GM11168 (cell line): ENCODE measurements around the gene HIPK1.

Source experiments
- in situ Hi-C: fragments of 300-500 bp; cut with MboI; formaldehyde crosslinking; loops from one replicate; pipeline ENCODE4 v1.12.0; 2022; ENCODE audit warnings: low sequenced_read_pairs; ENCODE audit not compliant: unreplicated experiment

HIPK1 gene

DNA sequence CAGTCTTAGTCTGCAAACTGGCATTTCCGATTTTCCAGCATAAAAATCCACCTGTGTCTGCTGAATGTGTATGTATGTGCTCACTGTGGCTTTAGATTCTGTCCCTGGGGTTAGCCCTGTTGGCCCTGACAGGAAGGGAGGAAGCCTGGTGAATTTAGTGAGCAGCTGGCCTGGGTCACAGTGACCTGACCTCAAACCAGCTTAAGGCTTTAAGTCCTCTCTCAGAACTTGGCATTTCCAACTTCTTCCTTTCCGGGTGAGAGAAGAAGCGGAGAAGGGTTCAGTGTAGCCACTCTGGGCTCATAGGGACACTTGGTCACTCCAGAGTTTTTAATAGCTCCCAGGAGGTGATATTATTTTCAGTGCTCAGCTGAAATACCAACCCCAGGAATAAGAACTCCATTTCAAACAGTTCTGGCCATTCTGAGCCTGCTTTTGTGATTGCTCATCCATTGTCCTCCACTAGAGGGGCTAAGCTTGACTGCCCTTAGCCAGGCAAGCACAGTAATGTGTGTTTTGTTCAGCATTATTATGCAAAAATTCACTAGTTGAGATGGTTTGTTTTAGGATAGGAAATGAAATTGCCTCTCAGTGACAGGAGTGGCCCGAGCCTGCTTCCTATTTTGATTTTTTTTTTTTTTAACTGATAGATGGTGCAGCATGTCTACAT lies 47.6 kb downstream of the HIPK1 start:
- in situ Hi-C loops, result loop anchor here (25.0 kb wide), 1 partner anchor 311 kb away; no protein-coding TSS in a partner anchor

DNA sequence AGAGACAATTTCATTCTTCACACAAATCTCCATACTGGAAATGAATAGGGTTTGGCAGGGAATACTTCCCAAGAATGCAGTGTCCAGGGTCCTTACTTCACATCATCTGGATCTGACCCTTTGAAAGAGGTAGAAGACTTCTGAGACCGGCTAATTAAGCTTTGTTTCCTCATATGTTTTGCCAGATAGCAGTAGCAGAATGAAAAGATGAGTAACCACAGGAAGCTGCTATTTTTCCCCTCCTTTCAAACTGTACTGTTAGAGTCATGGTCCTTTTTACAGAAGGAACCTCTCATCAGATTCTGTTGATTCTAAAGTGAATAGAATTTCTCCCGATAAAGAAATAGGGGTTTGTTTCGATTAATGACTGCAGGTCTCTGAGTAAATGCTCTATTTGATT lies 48.8 kb downstream of the HIPK1 start:
- in situ Hi-C loops, result loop anchor here (25.0 kb wide), 1 partner anchor 309 kb away; no protein-coding TSS in a partner anchor

- in situ Hi-C loops, result loop anchor here (25.0 kb wide), 1 partner anchor 308 kb away; no protein-coding TSS in a partner anchor
Observed at GRCh38 chr1:113978863-113979702, 50.0 kb downstream of the HIPK1 start, which contains the start of gene OLFML3. Gene OLFML3 (plus strand): TSS chr1:113979474. CDS start chr1:113979517, 43 bp downstream.

DNA sequence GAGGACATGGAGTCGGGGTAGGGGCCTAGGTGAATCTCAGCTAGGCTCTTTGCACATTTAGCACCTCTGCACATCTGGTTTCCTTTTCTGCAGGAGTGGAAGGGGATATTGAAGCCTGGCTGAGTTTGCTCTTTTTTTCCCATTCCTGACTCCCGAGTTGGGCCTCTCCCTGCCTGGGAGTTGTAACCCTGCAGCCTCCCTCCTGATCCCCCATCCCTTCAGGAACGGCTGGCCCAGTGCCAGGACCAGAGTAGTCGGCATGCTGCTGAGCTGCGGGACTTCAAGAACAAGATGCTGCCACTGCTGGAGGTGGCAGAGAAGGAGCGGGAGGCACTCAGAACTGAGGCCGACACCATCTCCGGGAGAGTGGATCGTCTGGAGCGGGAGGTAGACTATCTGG lies 51.0 kb downstream of the HIPK1 start:
- in situ Hi-C loops, result loop anchor here (25.0 kb wide), 1 partner anchor 307 kb away; no protein-coding TSS in a partner anchor

DNA sequence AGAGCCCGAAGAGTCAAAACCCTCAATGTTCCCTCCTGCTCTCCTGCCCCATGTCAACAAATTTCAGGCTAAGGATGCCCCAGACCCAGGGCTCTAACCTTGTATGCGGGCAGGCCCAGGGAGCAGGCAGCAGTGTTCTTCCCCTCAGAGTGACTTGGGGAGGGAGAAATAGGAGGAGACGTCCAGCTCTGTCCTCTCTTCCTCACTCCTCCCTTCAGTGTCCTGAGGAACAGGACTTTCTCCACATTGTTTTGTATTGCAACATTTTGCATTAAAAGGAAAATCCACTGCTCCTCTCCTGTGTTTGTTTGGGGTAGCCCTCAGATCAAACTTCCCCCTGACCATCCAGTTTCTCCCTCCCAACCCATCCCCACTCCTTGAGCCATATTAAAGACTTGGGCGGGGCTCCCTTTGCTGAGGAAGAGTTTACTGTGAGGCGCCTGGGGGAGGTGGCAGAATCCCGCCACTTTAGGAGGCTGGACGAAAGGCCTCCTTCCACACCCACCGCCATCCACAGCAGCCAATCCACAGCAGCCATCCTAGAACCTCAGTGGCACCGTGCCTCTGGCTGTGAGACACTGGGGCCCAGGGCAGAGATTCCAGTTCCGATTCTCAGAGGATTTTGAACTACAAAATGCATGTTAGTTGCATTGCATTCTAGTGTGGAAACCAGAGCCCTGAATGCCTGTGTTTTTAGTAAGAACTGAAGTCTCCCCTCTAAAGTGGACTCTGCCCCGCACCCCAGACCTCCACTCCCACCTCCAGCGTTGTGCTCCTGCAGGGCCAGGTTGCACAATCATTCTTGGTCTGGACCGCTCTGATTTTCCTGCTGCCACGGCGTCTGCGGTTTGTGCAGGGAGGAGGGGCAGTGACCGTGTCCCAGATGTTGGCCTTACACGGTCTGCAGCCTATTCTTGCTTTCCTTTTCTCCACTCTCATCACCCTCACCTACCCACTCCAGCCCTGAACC lies 53.1 kb downstream of the HIPK1 start:
- in situ Hi-C loops, result loop anchor here (25.0 kb wide), 1 partner anchor 305 kb away; no protein-coding TSS in a partner anchor

DNA sequence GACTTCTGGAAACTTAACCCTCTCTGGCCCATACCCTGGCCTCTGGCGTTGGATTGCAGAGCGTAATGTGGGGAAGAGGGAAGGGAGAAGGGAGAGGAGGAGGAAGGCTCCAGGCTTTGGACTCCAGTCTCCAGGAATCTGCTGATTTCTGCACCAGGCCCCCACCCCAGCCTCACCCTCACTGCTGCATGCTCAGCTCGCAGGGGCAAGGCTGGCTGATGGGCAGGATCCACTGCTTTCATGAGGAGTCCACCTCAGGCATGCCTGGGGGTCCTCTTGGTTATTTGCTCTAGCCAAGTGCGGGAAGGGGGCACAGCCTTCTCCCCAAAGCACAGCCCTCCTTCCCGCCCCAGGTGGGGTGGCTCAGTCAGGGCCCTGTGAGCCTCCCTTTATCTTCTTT lies 53.8 kb downstream of the HIPK1 start:
- in situ Hi-C loops, result loop anchor here (25.0 kb wide), 1 partner anchor 304 kb away; no protein-coding TSS in a partner anchor

DNA sequence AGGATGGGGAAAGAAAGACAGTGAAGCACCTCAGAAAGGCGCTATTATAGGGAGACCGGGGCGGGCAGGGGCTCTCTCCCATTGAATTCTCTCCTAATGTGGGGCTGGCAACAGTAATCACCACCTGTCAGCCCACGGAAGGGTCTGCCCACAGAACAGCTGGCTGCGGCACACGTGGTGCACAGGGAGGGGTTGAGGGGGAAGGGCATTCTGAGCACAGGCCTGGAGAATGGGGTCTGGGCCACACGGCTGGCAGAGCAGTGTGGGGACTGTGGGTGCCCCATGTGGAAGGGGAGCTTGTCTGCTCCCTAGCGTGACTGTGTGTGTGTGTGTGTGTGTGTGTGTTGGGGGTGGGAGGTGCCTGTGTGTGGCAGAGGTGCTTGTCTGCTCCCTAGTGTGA lies 54.3 kb downstream of the HIPK1 start:
- in situ Hi-C loops, result loop anchor here (25.0 kb wide), 1 partner anchor 304 kb away; no protein-coding TSS in a partner anchor

DNA sequence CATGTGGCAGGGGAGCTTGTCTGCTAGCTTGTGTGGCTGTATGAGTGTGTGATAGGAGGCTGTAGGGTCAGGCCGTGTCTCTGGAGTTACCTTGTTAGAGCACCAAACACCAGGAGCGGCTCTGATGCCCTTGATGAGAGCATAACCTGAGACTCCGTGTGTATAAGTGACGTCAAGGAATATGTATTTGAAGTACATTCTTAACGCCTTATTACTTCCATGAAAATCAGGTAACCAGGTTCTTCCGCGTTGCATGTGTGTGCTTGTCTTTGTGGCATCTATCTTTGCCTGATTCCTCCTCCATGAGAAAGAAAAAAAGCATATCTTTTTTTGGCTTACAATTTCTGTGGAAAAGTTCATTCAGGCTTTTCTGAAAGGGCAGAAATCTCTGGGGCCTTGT lies 54.7 kb downstream of the HIPK1 start:
- in situ Hi-C loops, result loop anchor here (25.0 kb wide), 1 partner anchor 303 kb away; no protein-coding TSS in a partner anchor

DNA sequence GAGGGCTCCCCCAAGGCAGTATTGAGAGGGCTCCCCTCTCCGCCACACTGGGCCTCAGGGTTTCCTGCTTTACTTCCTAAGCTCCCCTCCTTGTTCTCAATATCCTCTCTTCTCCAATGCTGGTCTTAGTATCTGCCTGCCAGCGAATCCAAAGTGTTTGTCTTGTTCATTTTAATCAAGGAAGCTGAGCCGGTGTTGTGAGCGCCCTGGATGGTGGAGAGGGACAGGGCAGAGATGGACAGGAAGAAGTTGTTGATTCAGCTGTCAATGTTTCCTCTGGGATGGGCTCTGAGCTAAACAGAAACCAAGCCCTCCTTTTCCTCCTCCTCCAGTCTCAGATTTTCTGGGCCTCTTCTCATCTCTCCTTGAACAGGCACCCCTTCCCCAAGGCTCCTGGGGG lies 55.6 kb downstream of the HIPK1 start:
- in situ Hi-C loops, result loop anchor here (25.0 kb wide), 1 partner anchor 303 kb away; no protein-coding TSS in a partner anchor

- in situ Hi-C loops, result loop anchor here (25.0 kb wide), 1 partner anchor 300 kb away; no protein-coding TSS in a partner anchor
Observed at GRCh38 chr1:113986802-113987201, 57.7 kb downstream of the HIPK1 start.

DNA sequence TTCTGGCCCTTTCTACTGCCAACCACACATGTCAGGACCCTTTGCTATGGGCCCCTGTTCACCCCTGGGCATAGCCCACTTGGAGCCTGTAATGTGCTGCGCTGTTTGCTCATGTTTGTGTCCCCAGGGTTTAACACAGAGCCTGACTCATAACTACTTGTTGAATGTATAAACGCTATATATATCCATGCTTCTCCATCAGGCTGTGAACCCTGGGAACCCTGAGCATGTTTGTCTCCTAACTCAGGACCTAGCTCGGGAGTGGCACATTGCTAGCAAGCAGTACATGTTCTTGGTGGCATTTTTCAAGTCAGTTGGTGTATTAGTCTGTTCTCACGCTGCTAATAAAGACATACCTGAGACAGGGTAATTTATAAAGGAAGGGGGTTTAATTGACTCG lies 58.1 kb downstream of the HIPK1 start:
- in situ Hi-C loops, result loop anchor here (25.0 kb wide), 1 partner anchor 300 kb away; no protein-coding TSS in a partner anchor

DNA sequence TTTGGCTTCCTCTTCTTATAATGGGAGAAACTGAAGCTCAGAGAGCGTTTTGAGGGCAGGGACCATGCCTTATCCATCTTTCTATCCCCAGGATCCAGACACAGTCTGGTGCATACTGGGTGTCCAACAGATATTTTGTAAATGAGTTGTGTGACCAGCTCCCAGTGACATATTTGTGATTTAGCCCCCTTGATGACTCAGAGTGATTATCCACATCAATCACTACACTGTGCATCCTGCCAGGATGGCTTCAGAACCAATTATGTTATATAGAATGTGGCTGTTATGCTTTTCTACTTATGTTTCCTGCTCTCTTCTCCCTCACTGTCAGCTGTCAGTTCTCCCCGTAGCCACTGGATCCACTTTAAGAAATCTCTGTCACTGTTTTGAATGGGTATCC lies 61.4 kb downstream of the HIPK1 start:
- in situ Hi-C loops, result loop anchor here (25.0 kb wide), 1 partner anchor 297 kb away; no protein-coding TSS in a partner anchor

GRCh38 chr1:113990961-113991360 lies 61.8 kb downstream of the HIPK1 start:
- in situ Hi-C loops, result loop anchor here (25.0 kb wide), 1 partner anchor 296 kb away; no protein-coding TSS in a partner anchor

DNA sequence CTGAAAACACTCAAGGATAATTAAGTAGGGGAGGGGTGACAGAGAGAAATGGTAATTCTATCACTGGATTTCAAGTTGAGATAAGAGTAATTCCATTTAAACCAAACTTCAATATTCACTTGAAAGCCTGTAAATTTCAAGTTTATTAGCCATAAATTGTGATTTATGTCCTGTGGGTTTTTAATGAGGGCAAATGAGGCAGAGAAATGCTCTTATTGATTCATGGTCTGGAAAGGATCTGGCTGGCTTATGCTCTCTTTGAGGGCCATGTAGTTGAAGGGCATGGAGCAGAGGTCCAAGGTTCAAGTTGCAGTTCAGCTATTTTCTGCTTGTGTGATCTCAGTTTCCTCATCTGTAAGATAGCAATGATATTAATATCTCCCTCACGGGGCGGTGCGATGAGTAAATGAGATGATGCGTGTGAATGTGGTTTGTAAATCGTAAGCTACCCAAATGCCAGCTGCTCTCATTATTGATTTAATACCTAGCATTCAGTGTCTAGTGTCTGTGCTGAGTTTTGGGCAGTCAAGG lies 62.4 kb downstream of the HIPK1 start:
- in situ Hi-C loops, result loop anchor here (25.0 kb wide), 1 partner anchor 296 kb away; no protein-coding TSS in a partner anchor

DNA sequence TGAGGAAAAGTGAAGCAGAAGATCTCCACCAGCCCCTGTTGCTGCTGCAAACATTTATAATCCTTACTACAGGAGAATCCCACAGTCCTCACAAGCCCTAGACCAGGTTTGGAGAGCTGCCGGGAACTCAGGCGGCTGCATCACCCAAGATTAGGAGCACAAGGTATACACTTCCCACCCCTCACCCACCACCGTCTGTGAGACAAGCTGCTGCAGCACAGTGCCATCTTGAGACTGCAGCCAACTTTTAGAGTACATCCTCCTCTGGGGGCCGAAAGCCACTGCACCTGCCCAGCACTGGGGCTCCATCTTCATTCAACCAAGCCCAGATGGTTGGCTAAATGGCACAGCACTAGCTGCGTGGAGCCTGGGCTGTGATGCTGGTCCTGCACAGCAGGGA lies 63.9 kb downstream of the HIPK1 start:
- in situ Hi-C loops, result loop anchor here (25.0 kb wide), 1 partner anchor 294 kb away; no protein-coding TSS in a partner anchor

GRCh38 chr1:113993766-113994165 lies 64.6 kb downstream of the HIPK1 start:
- in situ Hi-C loops, result loop anchor here (25.0 kb wide), 1 partner anchor 294 kb away; no protein-coding TSS in a partner anchor

DNA sequence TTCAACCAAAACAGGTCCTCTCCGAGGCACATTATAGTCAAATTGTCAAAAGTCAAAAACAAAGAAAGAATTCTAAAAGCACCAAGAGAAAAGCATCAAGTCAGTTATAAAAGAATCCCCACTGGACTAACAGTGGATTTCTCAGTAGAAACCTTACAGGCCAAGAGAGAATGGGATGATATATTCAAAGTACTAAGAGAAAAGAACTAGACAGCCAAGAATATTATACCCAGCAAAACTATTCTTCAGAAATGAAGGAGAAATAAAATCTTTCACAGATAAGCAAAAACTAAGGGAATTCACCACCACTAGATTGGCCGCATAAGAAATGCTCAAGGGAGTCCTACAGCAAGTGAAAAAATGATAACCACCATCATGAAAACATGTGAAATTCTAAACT lies 66.3 kb downstream of the HIPK1 start:
- in situ Hi-C loops, result loop anchor here (25.0 kb wide), 1 partner anchor 292 kb away; no protein-coding TSS in a partner anchor

DNA sequence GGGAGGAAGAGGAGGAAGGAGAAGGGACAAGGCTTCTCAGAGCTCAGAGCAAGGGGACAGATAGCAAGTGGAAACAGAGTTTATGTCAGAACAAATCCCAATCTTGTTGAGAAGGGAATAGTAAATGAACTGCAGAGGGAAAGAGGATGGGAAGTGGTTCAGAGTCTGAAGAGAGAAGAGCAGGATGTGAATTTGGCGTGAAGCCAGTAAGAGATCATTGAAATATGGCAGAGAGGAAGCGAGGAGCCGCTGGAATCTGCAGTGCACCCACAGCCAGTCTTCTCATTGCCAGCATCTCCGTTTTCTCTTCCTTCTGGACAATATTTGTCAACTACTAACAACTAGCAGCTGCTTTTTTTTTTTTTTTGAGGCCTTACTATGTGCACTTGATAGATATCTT lies 69.2 kb downstream of the HIPK1 start:
- in situ Hi-C loops, result loop anchor here (25.0 kb wide), 1 partner anchor 289 kb away; no protein-coding TSS in a partner anchor

DNA sequence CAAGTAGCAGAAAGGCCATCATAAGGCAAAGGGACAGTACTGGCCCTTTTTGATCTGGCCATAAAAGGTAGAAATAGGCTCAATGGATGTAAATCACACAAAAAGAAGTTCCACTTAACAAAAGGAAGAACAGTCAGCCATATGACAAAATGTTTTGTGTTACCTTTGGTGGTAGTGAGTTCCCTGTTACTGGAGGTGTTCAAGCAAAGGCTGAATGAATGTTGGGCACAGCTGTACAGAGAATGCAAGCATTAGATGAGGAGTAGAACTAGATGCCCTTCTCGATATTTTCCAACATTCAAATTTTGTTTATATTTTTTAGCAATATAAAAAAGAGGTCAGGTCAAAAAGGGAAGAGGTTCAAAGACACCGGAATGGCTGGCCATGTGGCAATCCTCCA lies 70.1 kb downstream of the HIPK1 start:
- in situ Hi-C loops, result loop anchor here (25.0 kb wide), 1 partner anchor 288 kb away; no protein-coding TSS in a partner anchor
